Suprapubic skin (tissue), 4 donors: ENCODE results near the gene CLN3.

Experiments
- CTCF ChIP-seq, 2 donors: fragments of 200-600 bp in 1 of 2; fragments of 450-650 bp in 1 of 2; sonication (generic) in 1 of 2; IDR thresholded peaks; one replicate each; pipeline ENCODE4 v1.5.1; 2016 to 2019; ENCODE audit warnings: antibody characterized with exemption in 2 of 2, mild to moderate bottlenecking in 1 of 2, moderate library complexity in 1 of 2
- EP300 ChIP-seq: sonication (generic); formaldehyde crosslinking; IDR thresholded peaks from one replicate; pipeline ENCODE4 v1.6.1; 2017; ENCODE audit warnings: antibody characterized with exemption
- POLR2A ChIP-seq, 2 donors: fragments of 450-650 bp; IDR thresholded peaks; one replicate each; pipeline ENCODE4 v1.6.1; 2017; ENCODE audit warnings: antibody characterized with exemption in 2 of 2, mild to moderate bottlenecking in 2 of 2, moderate library complexity in 2 of 2
- POLR2AphosphoS5 ChIP-seq, 3 donors: sonication (generic); formaldehyde crosslinking; IDR thresholded peaks; one replicate each; pipeline ENCODE4 v1.6.1; 2017; ENCODE audit warnings: antibody characterized with exemption in 3 of 3

GRCh38 chr16:28511031-28511430 lies 19.2 kb upstream of the CLN3 start:
- TF ChIP-seq POLR2A (IDR thresholded peaks at IDR 0.05) (no peak), EP300 (no peak), CTCF (IDR thresholded peaks at IDR 0.05) (no peak), POLR2AphosphoS5 (IDR thresholded peaks at IDR 0.05) (no peak)
